HL-60/S4 treated with phorbol 12-myristate 13-acetate at 8.2 ng/mL for 4 days and 3 days (cell line): ENCODE results near the gene CCNG1.

Experiments
- in situ Hi-C: fragments of 300-500 bp; cut with MboI; formaldehyde crosslinking; loops from 2 replicates; pipeline ENCODE4 v1.15.0; 2022; ENCODE audit warnings: low sequenced_read_pairs

The CCNG1 gene

DNA sequence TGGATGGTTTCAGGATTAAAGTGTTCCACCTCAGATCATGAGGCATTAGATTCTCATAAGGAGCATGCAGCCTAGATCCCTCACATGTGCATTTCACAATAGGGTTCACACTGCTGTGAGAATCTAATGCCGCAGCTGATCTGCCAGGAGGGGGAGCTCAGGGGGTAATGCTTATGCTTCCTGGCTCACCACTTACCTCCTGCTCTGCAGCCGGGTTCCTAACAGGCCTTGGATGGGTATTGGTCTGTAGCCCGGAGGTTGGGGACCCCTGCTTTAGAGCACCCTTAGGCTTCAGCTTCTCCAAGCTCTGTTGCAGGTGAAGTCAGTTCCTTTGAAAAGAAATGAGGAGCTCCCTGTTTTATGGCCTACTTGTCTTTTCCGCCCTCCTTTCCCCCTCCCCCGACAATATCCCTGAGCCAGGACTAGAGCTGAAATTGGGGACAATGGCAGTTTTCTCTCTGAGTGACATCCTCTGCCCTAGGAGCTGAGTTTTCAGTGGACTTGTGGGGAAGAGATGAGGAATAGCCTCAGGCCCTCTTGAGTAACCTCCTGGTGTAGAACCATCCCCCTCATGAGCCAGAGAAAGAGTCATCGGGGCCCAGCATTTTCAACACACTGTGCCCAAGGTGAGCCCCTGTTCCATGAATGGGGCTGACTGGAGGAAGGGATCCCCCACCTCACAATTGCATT, 51.8 kb downstream of the CCNG1 start:
- in situ Hi-C loops, result no loop called here

DNA sequence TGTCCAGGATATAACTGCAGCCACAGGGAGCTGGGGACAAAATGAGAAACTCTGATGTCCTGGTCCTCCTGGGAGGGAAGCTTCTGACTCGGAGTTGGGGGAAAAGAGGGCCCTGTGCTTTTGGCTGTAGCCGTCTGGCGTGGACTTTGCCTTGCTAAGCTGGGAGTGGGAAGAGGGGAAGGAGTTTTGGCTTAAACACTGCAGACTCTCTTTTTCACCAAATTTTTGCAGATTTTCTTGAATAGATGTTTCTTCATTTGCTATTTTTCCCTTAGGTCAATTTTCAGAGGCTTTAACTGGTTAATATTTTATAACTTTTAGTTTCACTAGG, 52.3 kb downstream of the CCNG1 start:
- in situ Hi-C loops, result no loop called here
